ENCODE results near the gene SMCO2.

DNA sequence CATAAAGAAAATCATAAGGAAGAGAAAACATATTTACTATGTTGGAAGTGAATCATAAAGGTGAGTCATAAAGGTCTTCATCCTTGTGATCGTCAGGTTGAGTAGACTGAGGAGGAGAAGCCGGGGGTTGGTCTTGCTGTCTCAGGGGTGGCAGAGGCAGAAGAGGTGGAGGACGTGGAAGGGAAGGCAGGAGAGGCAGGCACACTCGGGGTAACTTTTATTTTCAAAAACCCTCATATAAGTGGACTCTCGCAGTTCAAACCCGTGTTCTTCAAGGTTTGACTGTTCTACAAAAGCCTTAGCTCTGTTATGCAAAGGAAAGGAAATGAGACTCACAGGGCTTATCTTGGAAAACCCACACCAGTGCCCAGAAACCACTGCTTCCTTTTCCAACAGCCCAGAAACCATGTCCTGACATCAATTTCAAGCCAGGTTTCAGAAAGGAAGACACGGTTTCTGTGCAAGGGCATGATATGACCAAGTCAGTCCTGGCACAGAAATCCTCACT, 14.0 kb downstream of the SMCO2 start:
- no peak for TF ChIP-seq BACH2 (CRISPR knock-in tag; IDR thresholded peaks at IDR 0.05; ENCODE audit: borderline replicate concordance)
- no peak for TF ChIP-seq ZFP30 (CRISPR knock-in tag; IDR thresholded peaks at IDR 0.05)
- TF ChIP-seq, protein P1, sequence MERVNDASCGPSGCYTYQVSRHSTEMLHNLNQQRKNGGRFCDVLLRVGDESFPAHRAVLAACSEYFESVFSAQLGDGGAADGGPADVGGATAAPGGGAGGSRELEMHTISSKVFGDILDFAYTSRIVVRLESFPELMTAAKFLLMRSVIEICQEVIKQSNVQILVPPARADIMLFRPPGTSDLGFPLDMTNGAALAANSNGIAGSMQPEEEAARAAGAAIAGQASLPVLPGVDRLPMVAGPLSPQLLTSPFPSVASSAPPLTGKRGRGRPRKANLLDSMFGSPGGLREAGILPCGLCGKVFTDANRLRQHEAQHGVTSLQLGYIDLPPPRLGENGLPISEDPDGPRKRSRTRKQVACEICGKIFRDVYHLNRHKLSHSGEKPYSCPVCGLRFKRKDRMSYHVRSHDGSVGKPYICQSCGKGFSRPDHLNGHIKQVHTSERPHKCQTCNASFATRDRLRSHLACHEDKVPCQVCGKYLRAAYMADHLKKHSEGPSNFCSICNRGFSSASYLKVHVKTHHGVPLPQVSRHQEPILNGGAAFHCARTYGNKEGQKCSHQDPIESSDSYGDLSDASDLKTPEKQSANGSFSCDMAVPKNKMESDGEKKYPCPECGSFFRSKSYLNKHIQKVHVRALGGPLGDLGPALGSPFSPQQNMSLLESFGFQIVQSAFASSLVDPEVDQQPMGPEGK (CRISPR knock-in tag; IDR thresholded peaks at IDR 0.05; ENCODE audit: borderline replicate concordance), result no peak
- TF ChIP-seq ARNTL (CRISPR knock-in tag; IDR thresholded peaks at IDR 0.05; ENCODE audit: borderline replicate concordance, low read depth), result no peak
- no peak for TF ChIP-seq TCF4 (CRISPR knock-in tag; IDR thresholded peaks at IDR 0.05; ENCODE audit: borderline replicate concordance)
- no peak for TF ChIP-seq SNAI2 (CRISPR knock-in tag; IDR thresholded peaks at IDR 0.05)
- no peak for TF ChIP-seq ZFP3 (CRISPR knock-in tag; IDR thresholded peaks at IDR 0.05)
- TF ChIP-seq PPARA (CRISPR knock-in tag; IDR thresholded peaks at IDR 0.05; ENCODE audit: borderline replicate concordance), result no peak

All from SK-N-SH treated with all-trans-retinoic acid at 6 μM for 48 hours (cell line).